Type B pancreatic cell (in vitro differentiated cells): ENCODE data around the gene HHAT. TPM values are rescaled to one million over a fixed set of nuclear protein-coding genes. Genes with fewer than 3 reads are reported as not detected.

ENCODE experiments used
- DNase-seq: peaks from one replicate; pipeline ENCODE4 v3.0.0; 2021; ENCODE audit warnings: mixed read lengths; ENCODE audit not compliant: unreplicated experiment; ENCODE audit errors: extremely low spot score
- H3K27ac Mint-ChIP-seq: 2 replicates; pipeline ENCODE4 v1.8.0; 2021; ENCODE audit warnings: mild to moderate bottlenecking, mixed read lengths
- H3K27me3 Mint-ChIP-seq: 2 replicates; pipeline ENCODE4 v1.8.0; 2021; ENCODE audit warnings: mixed read lengths
- H3K36me3 Mint-ChIP-seq: 2 replicates; pipeline ENCODE4 v1.8.0; 2021; ENCODE audit warnings: mixed read lengths
- H3K4me1 Mint-ChIP-seq: one replicate; pipeline ENCODE4 v1.8.0; 2021; ENCODE audit warnings: mixed read lengths; ENCODE audit not compliant: unreplicated experiment
- H3K4me3 Mint-ChIP-seq: 2 replicates; pipeline ENCODE4 v1.8.0; 2021; ENCODE audit warnings: mild to moderate bottlenecking, mixed read lengths
- H3K9me3 Mint-ChIP-seq: 2 replicates; pipeline ENCODE4 v1.8.0; 2021; ENCODE audit warnings: mixed read lengths
- total RNA-seq: library from RNA; stranded (reverse); gene quantifications from 2 replicates; pipeline ENCODE4 v1.2.1, GENCODE V29; 2021; ENCODE audit warnings: low replicate concordance
- TF ChIP-seq, protein P1 (sequence below): fragments of 200-600 bp; sonication (generic); conservative IDR thresholded peaks from 2 replicates; pipeline ENCODE4 v1.5.0; 2021; ENCODE audit warnings: antibody characterized with exemption, mild to moderate bottlenecking

The HHAT gene
- total RNA-seq, 1 donor from 2014 or later: 9.0 TPM

DNA sequence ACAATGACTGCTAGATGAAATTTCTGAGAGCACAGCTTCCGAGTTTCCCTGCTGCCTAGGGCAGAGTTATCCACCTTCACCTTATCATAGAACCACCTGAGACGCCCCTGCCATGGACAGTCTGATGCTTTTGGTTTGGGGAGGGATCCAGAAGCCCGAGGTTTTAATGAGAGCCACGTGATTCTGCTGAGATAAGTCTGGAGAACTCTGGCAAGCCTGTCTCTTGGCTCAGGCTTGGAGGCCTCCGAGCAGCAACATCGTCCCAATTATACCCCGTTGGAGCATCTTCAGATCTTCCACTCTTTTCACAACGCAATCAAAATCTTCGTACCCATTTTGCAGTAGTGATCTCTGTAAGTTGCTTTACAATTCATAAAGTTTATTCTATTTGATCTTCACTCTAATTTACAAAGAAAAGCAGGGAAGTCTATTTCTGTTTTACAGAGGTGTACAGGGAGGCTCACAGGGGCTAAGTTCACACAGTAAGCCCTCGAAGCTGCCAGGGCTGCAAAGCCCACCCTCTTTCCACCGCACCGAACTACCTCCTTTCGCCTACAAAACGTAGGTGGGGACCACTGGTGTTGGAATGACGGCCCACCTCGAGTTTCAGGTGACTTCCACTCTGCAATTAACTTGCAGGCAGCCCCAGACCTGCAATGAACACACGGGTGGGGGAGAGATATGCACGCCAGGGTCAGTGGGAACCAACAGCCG lies 513 bp upstream of the HHAT start:
- Mint-ChIP-seq H3K27ac (peak overlapping the region; percentile 95), H3K27me3 (no peaks in the 10 kb centered on the region), H3K36me3 (no peaks in the 10 kb centered on the region), H3K4me3 (peak overlapping the region; percentile 97), H3K4me1 (peaks cover 17% of the 10 kb centered on the region), H3K9me3 (peaks cover 5% of the 10 kb centered on the region)
- DNase-seq: no peak
- TF ChIP-seq, protein P1, sequence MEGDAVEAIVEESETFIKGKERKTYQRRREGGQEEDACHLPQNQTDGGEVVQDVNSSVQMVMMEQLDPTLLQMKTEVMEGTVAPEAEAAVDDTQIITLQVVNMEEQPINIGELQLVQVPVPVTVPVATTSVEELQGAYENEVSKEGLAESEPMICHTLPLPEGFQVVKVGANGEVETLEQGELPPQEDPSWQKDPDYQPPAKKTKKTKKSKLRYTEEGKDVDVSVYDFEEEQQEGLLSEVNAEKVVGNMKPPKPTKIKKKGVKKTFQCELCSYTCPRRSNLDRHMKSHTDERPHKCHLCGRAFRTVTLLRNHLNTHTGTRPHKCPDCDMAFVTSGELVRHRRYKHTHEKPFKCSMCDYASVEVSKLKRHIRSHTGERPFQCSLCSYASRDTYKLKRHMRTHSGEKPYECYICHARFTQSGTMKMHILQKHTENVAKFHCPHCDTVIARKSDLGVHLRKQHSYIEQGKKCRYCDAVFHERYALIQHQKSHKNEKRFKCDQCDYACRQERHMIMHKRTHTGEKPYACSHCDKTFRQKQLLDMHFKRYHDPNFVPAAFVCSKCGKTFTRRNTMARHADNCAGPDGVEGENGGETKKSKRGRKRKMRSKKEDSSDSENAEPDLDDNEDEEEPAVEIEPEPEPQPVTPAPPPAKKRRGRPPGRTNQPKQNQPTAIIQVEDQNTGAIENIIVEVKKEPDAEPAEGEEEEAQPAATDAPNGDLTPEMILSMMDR: no peak

DNA sequence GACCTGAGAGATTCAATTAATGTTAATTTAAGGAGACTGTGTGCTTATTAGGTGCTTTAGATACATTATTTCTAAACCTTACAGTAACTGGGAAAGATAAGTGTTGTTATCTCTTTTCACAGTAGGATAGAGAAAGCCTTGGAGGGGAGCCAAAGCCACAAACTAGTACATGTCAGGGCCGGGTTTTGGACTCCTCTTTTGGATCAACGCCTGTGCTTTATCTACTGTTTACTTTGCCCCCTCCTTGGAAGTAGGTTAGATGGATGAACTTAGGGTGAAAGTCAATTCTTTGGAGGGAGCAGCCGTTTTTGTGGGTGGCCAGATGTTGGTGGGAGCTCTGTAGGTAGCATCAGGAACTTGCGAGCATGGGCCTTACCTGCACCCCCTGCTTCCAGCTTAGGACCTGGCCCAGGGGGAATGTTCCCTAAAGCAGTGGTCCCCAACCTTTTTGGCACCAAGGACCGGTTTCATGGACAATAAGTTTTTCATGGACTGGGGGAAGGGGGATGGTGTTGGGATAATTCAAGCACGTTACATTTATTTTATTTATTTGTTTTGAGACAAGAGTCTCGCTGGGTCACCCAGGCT lies 1.7 kb downstream of the HHAT start:
- Mint-ChIP-seq H3K27ac (peak overlapping the region; percentile 95), H3K4me1 (peaks cover 17% of the 10 kb centered on the region), H3K36me3 (no peaks in the 10 kb centered on the region), H3K9me3 (peaks cover 2% of the 10 kb centered on the region), H3K27me3 (no peaks in the 10 kb centered on the region), H3K4me3 (peak overlapping the region; percentile 97)
- DNase-seq: no peak
- TF ChIP-seq, protein P1: no peak

DNA sequence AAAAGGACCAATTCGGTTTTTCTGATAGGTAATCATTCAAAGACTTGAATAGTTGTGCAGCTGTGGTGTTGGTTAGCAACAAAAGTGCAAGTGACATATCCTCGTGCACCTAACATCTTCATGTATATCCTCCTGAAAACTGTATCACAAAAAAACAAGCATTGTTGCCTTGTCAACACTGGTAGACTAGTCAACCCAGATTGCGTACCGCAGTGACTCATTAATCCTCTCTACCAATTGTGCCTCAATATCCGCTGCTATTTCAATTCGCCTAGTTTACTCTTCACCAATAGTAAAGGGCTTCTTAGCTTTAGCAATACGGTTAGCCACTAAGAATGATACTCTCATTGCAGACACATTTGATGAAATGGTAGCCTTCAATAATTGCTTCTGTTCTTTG lies 3.5 kb downstream of the HHAT start:
- H3K9me3 Mint-ChIP-seq: no peaks in the 10 kb centered on the region
- TF ChIP-seq, protein P1: no peak
- peaks cover 17% of the 10 kb centered on the region for H3K4me1 Mint-ChIP-seq
- no peak for DNase-seq
- H3K36me3 Mint-ChIP-seq: no peaks in the 10 kb centered on the region
- H3K27ac Mint-ChIP-seq: no peak overlapping the region
- no peaks in the 10 kb centered on the region for H3K27me3 Mint-ChIP-seq
- no peak overlapping the region for H3K4me3 Mint-ChIP-seq

DNA sequence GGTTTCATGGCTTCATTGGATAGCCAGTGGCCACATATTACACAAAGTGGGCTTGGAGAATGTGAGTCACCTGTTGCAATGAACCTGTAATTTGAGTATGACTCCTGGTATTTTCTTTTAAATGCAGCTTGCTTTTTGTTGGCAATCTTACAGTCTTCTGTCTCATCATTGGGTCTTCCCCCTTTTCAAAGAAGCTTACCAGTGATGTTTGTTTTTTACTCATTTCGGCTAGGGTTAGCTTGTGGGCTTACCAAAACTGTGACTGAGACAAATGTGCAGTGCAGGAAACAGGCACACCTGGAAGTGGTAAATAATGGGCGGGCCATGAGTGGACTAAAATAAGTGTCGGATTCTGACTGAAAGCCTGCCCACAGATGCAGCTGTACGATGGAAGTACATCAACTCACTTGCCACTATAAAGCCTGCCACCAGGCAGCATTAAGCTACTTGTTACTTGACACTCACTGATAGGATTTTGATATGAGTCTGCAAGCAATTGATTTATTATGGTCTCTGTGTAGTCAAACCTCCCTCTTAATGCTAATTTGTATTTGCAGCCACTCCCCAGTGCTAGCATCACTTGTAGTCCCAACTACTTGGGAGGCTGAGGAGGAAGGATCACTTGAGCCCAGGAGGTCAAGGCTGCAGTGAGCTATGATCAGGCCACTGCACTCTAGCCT lies 4.2 kb downstream of the HHAT start:
- Mint-ChIP-seq H3K27ac (no peak overlapping the region), H3K9me3 (no peaks in the 10 kb centered on the region), H3K4me3 (no peak overlapping the region), H3K36me3 (no peaks in the 10 kb centered on the region), H3K27me3 (no peaks in the 10 kb centered on the region), H3K4me1 (peaks cover 16% of the 10 kb centered on the region)
- TF ChIP-seq, protein P1: no peak
- no peak for DNase-seq

DNA sequence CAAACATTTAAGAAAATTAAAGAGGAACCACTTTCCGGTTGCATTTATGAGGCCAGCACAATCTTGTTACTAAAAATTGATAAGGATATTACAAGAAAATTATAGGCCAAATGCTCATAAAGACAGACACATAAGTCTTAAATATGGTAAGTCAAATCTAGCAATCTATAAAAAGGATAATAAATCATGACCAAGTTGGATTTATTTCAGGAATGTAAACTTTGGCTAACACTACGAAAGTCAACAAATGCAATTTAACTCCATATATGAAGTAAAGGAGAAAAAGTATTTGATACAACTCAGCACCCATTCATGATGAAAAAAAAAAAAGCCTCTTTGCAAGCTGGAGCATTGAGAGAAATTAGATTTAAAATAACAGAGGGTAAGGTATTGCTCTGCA lies 6.3 kb downstream of the HHAT start:
- H3K9me3 Mint-ChIP-seq: no peaks in the 10 kb centered on the region
- DNase-seq: no peak
- no peak overlapping the region for H3K4me3 Mint-ChIP-seq
- no peak overlapping the region for H3K27ac Mint-ChIP-seq
- TF ChIP-seq, protein P1: no peak
- no peaks in the 10 kb centered on the region for H3K27me3 Mint-ChIP-seq
- peaks cover 4% of the 10 kb centered on the region for H3K4me1 Mint-ChIP-seq
- H3K36me3 Mint-ChIP-seq: no peaks in the 10 kb centered on the region
